H4 (cell line): ENCODE results near the gene CACNA1G. TPM values are rescaled to one million over a fixed set of nuclear protein-coding genes. Genes with fewer than 3 reads are reported as not detected.

Experiments
- DNase-seq: peaks from one replicate; pipeline ENCODE4 v3.0.0-alpha.2; 2015; ENCODE audit warnings: low spot score
- total RNA-seq: library from RNA; depleted of rRNA; stranded (reverse); fragments of >200 nt; shearing (Covaris generic); gene quantifications from 2 replicates; pipeline ENCODE4 v1.2.3, GENCODE V29; 2014

The CACNA1G gene
- total RNA-seq, 1 experiment from 2014 or later: 0.97 TPM

- no peak for DNase-seq
Observed at GRCh38 chr17:50566886-50567285, 6.4 kb downstream of the CACNA1G start.

GRCh38 chr17:50568659-50569058 lies 8.1 kb downstream of the CACNA1G start:
- DNase-seq: no peak

- no peak for DNase-seq
Observed at GRCh38 chr17:50569592-50569991, 9.1 kb downstream of the CACNA1G start.

GRCh38 chr17:50570032-50570431 lies 9.5 kb downstream of the CACNA1G start:
- DNase-seq: no peak

- DNase-seq: no peak
Observed at GRCh38 chr17:50570528-50570927, 10.0 kb downstream of the CACNA1G start.

- DNase-seq: no peak
Observed at GRCh38 chr17:50571681-50572080, 11.2 kb downstream of the CACNA1G start.

- no peak for DNase-seq
Observed at GRCh38 chr17:50572541-50572940, 12.0 kb downstream of the CACNA1G start.

- DNase-seq: no peak
Observed at GRCh38 chr17:50573866-50574611, 13.5 kb downstream of the CACNA1G start.

GRCh38 chr17:50575581-50576210 lies 15.2 kb downstream of the CACNA1G start:
- no peak for DNase-seq

GRCh38 chr17:50576864-50577263 lies 16.3 kb downstream of the CACNA1G start:
- no peak for DNase-seq

GRCh38 chr17:50577451-50577954 lies 17.0 kb downstream of the CACNA1G start:
- DNase-seq: no peak

- no peak for DNase-seq
Observed at GRCh38 chr17:50578173-50578572, 17.7 kb downstream of the CACNA1G start.

GRCh38 chr17:50579399-50579798 lies 18.9 kb downstream of the CACNA1G start:
- no peak for DNase-seq

- DNase-seq: no peak
Observed at GRCh38 chr17:50580646-50581045, 20.1 kb downstream of the CACNA1G start.

- DNase-seq: no peak
Observed at GRCh38 chr17:50581316-50581715, 20.8 kb downstream of the CACNA1G start.

- no peak for DNase-seq
Observed at GRCh38 chr17:50582741-50583140, 22.2 kb downstream of the CACNA1G start.

GRCh38 chr17:50583641-50584040 lies 23.1 kb downstream of the CACNA1G start:
- DNase-seq: no peak

GRCh38 chr17:50584116-50584515 lies 23.6 kb downstream of the CACNA1G start:
- no peak for DNase-seq

- DNase-seq: no peak
Observed at GRCh38 chr17:50584749-50585148, 24.2 kb downstream of the CACNA1G start.

- DNase-seq: no peak
Observed at GRCh38 chr17:50585346-50585745, 24.8 kb downstream of the CACNA1G start.

- DNase-seq: no peak
Observed at GRCh38 chr17:50585891-50586290, 25.4 kb downstream of the CACNA1G start.

GRCh38 chr17:50586421-50587247 lies 26.1 kb downstream of the CACNA1G start:
- no peak for DNase-seq
